ENCODE measurements around the gene MCTS1. TPM values are rescaled to one million over a fixed set of nuclear protein-coding genes. Genes with fewer than 3 reads are reported as not detected.

MCTS1 gene
- total and polyA plus RNA-seq, 2 experiments from 2014 or later = 33.0 to 58.2 TPM

- DNase-seq (ENCODE audit: low spot score) (no peak), ATAC-seq (no peak)
- no peaks in the 10 kb centered on the region for H3K4me1 Mint-ChIP-seq
- no peaks in the 10 kb centered on the region for H3K79me2 ChIP-seq (replicated peaks; ENCODE audit: insufficient read depth)
- H3K27ac Mint-ChIP-seq = no peak overlapping the region
- no peaks in the 10 kb centered on the region for H3K9me2 ChIP-seq (ENCODE audit: insufficient read depth)
- no peaks in the 10 kb centered on the region for H3F3A ChIP-seq (replicated peaks; ENCODE audit: low read depth)
- no peaks in the 10 kb centered on the region for H3K27me3 ChIP-seq (ENCODE audit: insufficient read depth)
- no peak overlapping the region for H3K4me3 Mint-ChIP-seq
- no peaks in the 10 kb centered on the region for H3K36me3 Mint-ChIP-seq (ENCODE audit: low read depth)
- H3K27me3 Mint-ChIP-seq (ENCODE audit: insufficient read depth, low read depth, poor library complexity) = no peaks in the 10 kb centered on the region
- no peaks in the 10 kb centered on the region for H3K9me3 Mint-ChIP-seq
- no peak overlapping the region for H3K4me2 ChIP-seq
- H3K4me1 ChIP-seq (ENCODE audit: insufficient read depth) = no peaks in the 10 kb centered on the region
- no peak overlapping the region for H3K4me3 ChIP-seq
- TF ChIP-seq REST (IDR thresholded peaks at IDR 0.05; ENCODE audit: unreplicated experiment) (no peak), ZNF462 (CRISPR knock-in tag; IDR thresholded peaks at IDR 0.05) (no peak), CTCF (conservative IDR thresholded peaks at IDR 0.05; ENCODE audit: low read depth in 2 of 2) (no peak), EZH2 (IDR thresholded peaks at IDR 0.05; ENCODE audit: low read depth, unreplicated experiment) (no peak)
- no peak overlapping the region for H3K27ac ChIP-seq (ENCODE audit: low read depth)
- no peak overlapping the region for H2AFZ ChIP-seq
- no peaks in the 10 kb centered on the region for H3K36me3 ChIP-seq (ENCODE audit: insufficient read depth)
- H4K20me1 ChIP-seq (replicated peaks; ENCODE audit: insufficient read depth) = no peaks in the 10 kb centered on the region
Measured at GRCh38 chrX:120568035-120568434, 35.9 kb upstream of the MCTS1 start.
